ENCODE data around the gene MRC2. TPM values are rescaled to one million over a fixed set of nuclear protein-coding genes. Genes with fewer than 3 reads are reported as not detected.

Gene MRC2
- total and polyA plus RNA-seq, 9 donors = 12.9 to 134 (median 90.2) TPM

- H3K27me3 ChIP-seq = no peaks in the 10 kb centered on the region
- no peaks in the 10 kb centered on the region for H3K9me3 ChIP-seq
- peak in 4 of 5 donors; percentile 48 to 69 (median 66) for DNase-seq
- TF ChIP-seq POLR2A (IDR thresholded peaks at IDR 0.05) (peak; percentile 8), EP300 (IDR thresholded peaks at IDR 0.05) (no peak)
- H3K4me1 ChIP-seq (ENCODE audit: insufficient read depth) = peaks cover 31% of the 10 kb centered on the region
- peak overlapping the region in 1 of 2 donors; percentile 49 for H3K27ac ChIP-seq
- H3K4me3 ChIP-seq = peak overlapping the region; percentile 31
- intact Hi-C loops (cut with DNase I) = no loop called here
- 11 to 12% (median 12%) methylated on average over 53 to 57 of the region's 57 CpGs for WGBS, 3 donors
- H3K36me3 ChIP-seq = no peaks in the 10 kb centered on the region
Observed at GRCh38 chr17:62652251-62653001, 25.0 kb downstream of the MRC2 start.

DNA sequence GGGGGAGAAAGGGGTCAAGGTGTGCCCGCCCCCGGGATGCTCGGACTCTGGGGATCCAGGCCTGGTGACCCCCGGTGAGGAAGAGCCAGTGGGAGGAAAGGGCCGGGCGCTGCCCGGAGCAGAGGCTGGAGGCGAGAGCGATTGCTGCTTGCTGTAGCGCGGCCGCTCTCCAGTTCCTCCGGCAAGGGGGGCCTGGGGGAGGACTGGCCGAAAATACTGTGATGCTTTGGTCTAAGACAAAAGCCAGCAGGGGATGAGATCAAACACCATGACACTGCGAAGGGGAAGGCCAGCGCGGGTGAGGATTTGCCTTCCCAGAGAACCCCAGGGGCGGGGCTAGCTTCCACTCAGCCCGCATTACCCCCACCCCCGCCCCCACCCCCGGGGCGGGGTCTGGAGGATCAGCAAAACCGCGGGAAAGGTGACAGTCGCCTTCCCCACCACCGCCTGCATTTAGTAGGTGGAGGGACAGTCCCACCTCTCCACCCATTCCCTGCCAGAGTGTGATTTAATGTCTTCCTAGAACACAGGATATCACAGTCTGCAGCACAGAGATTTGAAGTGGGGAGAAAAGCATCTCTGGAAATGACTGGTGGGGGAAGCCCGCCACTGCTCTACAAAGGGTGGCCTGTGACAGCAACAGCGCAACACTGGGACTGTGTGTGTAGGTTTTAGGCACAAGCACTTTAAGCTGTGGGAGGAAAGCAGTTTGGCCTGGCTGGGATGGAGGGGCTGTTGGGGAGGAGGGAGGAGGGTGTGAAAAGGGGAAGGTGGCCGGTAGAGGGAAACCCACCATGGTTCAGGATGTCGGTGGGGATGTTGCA lies 25.7 kb downstream of the MRC2 start:
- Histone ChIP-seq H3K36me3 (no peaks in the 10 kb centered on the region), H3K27ac (peak overlapping the region in 1 of 2 donors; percentile 49), H3K4me1 (ENCODE audit: insufficient read depth) (peaks cover 29% of the 10 kb centered on the region), H3K9me3 (no peaks in the 10 kb centered on the region), H3K4me3 (peak overlapping the region; percentile 31), H3K27me3 (no peaks in the 10 kb centered on the region)
- TF ChIP-seq, protein P1, sequence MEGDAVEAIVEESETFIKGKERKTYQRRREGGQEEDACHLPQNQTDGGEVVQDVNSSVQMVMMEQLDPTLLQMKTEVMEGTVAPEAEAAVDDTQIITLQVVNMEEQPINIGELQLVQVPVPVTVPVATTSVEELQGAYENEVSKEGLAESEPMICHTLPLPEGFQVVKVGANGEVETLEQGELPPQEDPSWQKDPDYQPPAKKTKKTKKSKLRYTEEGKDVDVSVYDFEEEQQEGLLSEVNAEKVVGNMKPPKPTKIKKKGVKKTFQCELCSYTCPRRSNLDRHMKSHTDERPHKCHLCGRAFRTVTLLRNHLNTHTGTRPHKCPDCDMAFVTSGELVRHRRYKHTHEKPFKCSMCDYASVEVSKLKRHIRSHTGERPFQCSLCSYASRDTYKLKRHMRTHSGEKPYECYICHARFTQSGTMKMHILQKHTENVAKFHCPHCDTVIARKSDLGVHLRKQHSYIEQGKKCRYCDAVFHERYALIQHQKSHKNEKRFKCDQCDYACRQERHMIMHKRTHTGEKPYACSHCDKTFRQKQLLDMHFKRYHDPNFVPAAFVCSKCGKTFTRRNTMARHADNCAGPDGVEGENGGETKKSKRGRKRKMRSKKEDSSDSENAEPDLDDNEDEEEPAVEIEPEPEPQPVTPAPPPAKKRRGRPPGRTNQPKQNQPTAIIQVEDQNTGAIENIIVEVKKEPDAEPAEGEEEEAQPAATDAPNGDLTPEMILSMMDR (IDR thresholded peaks at IDR 0.05) = no peak
- no peak for TF ChIP-seq EP300 (IDR thresholded peaks at IDR 0.05)
- TF ChIP-seq POLR2A (IDR thresholded peaks at IDR 0.05) = no peak
- WGBS, 3 donors = 1 to 3% (median 2%) methylated on average over 30 of the region's 30 CpGs
- peak; percentile 70 to 84 (median 75) for DNase-seq
- intact Hi-C loops (cut with DNase I) = no loop called here

- Histone ChIP-seq H3K36me3 (no peaks in the 10 kb centered on the region), H3K4me1 (ENCODE audit: insufficient read depth) (peaks cover 29% of the 10 kb centered on the region), H3K9me3 (no peaks in the 10 kb centered on the region), H3K4me3 (no peak overlapping the region), H3K27ac (peak overlapping the region in 1 of 2 donors; percentile 30), H3K27me3 (no peaks in the 10 kb centered on the region)
- WGBS, 3 donors = 9 to 18% (median 9%) methylated on average over 19 of the region's 19 CpGs
- no peak for TF ChIP-seq POLR2A (IDR thresholded peaks at IDR 0.05)
- TF ChIP-seq EP300 (IDR thresholded peaks at IDR 0.05) = no peak
- DNase-seq = peak; percentile 76 to 92 (median 85)
- intact Hi-C loops (cut with DNase I) = no loop called here
Observed at GRCh38 chr17:62653826-62654761, 26.6 kb downstream of the MRC2 start.

- no peak overlapping the region for H3K27ac ChIP-seq
Observed at GRCh38 chr17:62655656-62656055, 28.2 kb downstream of the MRC2 start.

More at GRCh38 chr17:62655656-62656055, 28.2 kb downstream of the MRC2 start:
- Histone ChIP-seq H3K4me1 (ENCODE audit: insufficient read depth) (peaks cover 29% of the 10 kb centered on the region), H3K36me3 (no peaks in the 10 kb centered on the region), H3K4me3 (no peak overlapping the region), H3K9me3 (no peaks in the 10 kb centered on the region), H3K27me3 (no peaks in the 10 kb centered on the region)
- 48 to 63% (median 55%) methylated on average over 6 of the region's 6 CpGs for WGBS, 3 donors
- TF ChIP-seq POLR2A (IDR thresholded peaks at IDR 0.05) (no peak), EP300 (IDR thresholded peaks at IDR 0.05) (no peak)
- TF ChIP-seq, protein P1 (IDR thresholded peaks at IDR 0.05) = no peak
- no peak for DNase-seq
- intact Hi-C loops (cut with DNase I) = no loop called here
